ENCODE measurements around the gene SLC45A1.

SLC45A1 gene

DNA sequence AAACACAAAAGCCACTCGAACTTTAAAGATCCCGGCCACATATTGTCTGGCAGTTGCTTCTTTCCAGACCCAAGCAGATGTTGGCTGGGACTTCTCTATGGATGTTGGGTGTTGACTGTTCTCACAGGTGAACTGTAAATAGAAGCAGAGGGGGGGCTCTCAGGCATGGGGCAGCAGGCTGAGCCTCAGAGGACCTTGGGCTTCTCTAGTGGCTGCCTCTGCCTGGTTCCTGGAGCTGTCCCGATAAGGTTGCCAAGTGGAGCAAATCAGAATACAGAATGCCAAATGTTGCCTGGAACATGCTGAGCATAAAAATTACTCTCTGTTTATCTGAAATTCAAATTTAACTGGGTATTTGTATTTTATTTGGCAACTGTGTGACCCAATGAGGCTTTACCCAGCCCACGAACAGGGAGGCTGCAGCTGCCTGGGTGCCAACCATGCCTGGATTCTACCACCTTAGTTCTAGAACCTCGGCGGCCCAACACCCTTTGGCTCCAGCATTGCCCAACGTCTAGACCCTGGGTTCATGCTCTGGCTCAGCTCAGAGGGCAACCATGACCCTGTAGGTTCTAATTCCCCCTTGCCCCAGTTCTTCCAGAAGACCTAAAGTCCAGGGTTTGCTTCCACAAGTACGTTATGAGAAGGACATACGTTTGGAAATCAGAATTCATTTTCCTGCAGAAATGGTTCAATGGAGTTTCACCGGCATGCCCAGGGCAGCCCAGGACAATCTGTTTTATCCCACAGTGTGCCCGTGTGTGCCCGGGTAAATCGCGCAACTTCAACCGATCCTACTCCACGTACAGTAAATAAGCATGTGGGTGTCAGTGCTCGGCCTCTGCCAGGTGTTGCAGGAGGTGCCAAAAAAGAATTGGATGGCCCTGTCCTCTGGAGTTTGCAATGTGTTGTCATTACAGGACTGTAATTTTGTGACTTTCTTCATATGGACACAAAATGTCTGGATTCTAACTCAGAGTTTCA lies 5.4 kb upstream of the SLC45A1 start:
- TF ChIP-seq, protein P1, sequence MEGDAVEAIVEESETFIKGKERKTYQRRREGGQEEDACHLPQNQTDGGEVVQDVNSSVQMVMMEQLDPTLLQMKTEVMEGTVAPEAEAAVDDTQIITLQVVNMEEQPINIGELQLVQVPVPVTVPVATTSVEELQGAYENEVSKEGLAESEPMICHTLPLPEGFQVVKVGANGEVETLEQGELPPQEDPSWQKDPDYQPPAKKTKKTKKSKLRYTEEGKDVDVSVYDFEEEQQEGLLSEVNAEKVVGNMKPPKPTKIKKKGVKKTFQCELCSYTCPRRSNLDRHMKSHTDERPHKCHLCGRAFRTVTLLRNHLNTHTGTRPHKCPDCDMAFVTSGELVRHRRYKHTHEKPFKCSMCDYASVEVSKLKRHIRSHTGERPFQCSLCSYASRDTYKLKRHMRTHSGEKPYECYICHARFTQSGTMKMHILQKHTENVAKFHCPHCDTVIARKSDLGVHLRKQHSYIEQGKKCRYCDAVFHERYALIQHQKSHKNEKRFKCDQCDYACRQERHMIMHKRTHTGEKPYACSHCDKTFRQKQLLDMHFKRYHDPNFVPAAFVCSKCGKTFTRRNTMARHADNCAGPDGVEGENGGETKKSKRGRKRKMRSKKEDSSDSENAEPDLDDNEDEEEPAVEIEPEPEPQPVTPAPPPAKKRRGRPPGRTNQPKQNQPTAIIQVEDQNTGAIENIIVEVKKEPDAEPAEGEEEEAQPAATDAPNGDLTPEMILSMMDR (IDR thresholded peaks at IDR 0.05; ENCODE audit: extremely low read depth, missing control alignments): no peak
- no peak for DNase-seq (ENCODE audit: low spot score)

DNA sequence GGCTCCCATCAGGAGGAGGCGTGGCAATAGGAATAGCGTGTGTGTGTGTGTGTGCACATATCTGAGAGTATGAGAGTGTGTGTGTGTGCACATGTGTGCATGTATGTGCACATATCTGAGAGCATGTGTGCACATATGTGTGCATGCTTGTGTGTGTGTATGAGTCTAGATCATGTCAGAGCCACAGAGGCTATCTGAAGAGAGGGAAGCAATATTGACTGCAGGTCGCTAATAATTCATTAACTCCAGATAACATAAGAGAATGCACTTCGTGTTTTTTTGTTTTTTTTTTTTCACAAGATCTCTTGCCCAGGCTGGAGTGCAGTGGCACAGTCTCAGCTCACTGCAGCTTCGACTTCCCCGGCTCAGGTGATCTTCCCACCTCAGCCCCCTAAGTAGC lies 4.7 kb upstream of the SLC45A1 start:
- no peak for DNase-seq (ENCODE audit: low spot score)
- TF ChIP-seq, protein P1 (IDR thresholded peaks at IDR 0.05; ENCODE audit: extremely low read depth, missing control alignments): no peak

- TF ChIP-seq, protein P1 (IDR thresholded peaks at IDR 0.05; ENCODE audit: extremely low read depth, missing control alignments): peak; percentile 80
These were observed 3.3 kb upstream of the SLC45A1 start for GRCh38 chr1:8314346-8315280.

GRCh38 chr1:8315573-8316475 lies 2.1 kb upstream of the SLC45A1 start:
- TF ChIP-seq, protein P1 (IDR thresholded peaks at IDR 0.05; ENCODE audit: extremely low read depth, missing control alignments): no peak
- DNase-seq (ENCODE audit: low spot score): no peak

More at GRCh38 chr1:8314346-8315280, 3.3 kb upstream of the SLC45A1 start:
- peak; percentile 82 for DNase-seq (ENCODE audit: low spot score)

DNA sequence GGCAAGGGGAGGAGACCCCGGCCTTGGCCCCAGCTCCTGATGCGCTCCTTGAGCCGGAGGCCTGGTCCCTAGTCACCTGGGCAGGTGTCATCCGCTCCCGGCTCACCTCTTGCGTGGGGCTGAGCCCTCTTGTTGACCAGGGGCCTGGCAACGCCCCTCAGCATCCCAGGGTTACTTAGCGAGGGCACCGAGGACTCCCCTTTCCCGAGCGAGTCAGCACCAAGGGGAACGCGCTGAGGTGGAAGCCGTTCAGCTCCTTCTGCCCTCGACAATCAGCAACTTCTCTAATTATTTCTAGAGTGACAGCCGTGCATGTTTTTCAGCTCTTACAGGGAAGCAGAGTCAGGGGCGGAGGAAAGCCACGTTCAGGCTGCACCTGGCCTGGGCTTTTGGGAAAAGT lies 522 bp downstream of the SLC45A1 start:
- TF ChIP-seq, protein P1 (IDR thresholded peaks at IDR 0.05; ENCODE audit: extremely low read depth, missing control alignments): no peak
- DNase-seq (ENCODE audit: low spot score): no peak

DNA sequence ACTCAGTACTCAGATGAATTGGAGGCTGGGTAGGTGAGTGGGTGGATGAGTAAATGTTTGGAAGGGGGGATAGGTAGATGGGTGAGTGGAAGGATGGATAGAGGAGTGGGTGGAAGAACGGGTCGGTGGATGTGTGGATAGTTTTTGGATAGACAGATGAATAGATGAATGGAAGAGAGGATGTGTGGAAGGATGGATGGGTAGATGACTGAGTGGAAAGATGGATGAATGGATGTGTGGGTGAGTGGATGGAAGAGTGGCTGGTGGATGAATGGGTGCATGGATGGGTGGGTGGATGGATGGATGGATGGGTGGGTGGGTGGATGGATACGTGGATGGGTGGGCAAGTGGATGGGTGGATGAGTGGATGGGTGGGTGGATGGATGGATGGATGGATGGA lies 3.7 kb downstream of the SLC45A1 start:
- TF ChIP-seq, protein P1 (IDR thresholded peaks at IDR 0.05; ENCODE audit: extremely low read depth, missing control alignments): no peak
- no peak for DNase-seq (ENCODE audit: low spot score)
